Muscle of leg (tissue), 11 donors: ENCODE results near the gene KIAA0232. TPM values are rescaled to one million over a fixed set of nuclear protein-coding genes. Genes with fewer than 3 reads are reported as not detected.
"Not testable (repeated sequence)": the region's sequence is repeated elsewhere in the genome, so short reads cannot be mapped to it uniquely, and the experiment has no call there.

Experiments
- DNase-seq: peaks from one replicate; pipeline ENCODE4 v3.0.0; 2013
- H3K27ac ChIP-seq: one replicate; pipeline ENCODE4 v1.5.1; 2013; ENCODE audit warnings: mild to moderate bottlenecking, low read length, control low read depth
- H3K27me3 ChIP-seq: one replicate; pipeline ENCODE4 v1.6.1; 2013; ENCODE audit warnings: low read length; ENCODE audit not compliant: control insufficient read depth, insufficient read depth
- H3K36me3 ChIP-seq: one replicate; pipeline ENCODE4 v1.6.1; 2013; ENCODE audit warnings: low read length; ENCODE audit not compliant: control insufficient read depth, insufficient read depth
- H3K4me1 ChIP-seq: one replicate; pipeline ENCODE4 v1.6.1; 2013; ENCODE audit warnings: low read length; ENCODE audit not compliant: control insufficient read depth, insufficient read depth
- H3K4me3 ChIP-seq: one replicate; pipeline ENCODE4 v1.5.1; 2013; ENCODE audit warnings: low read length, control low read depth
- H3K9me3 ChIP-seq: replicated peaks from 2 replicates; pipeline ENCODE4 v1.6.1; 2013; ENCODE audit warnings: low read depth, low read length; ENCODE audit not compliant: control insufficient read depth
- WGBS: methylation state at CpG from one replicate; pipeline ENCODE4 v1.1.5; 2013; ENCODE audit warnings: missing lambda C conversion rate; ENCODE audit not compliant: insufficient coverage; 5-methylcytosine and 5-hydroxymethylcytosine counted together
- polyA plus RNA-seq, 8 donors: library from polyadenylated mRNA; unstranded; fragments of 120-200 nt; gene quantifications; one replicate each; pipeline versions ENCODE4 v1.2.1 to v1.2.3, GENCODE V29; 2013; ENCODE audit warnings: inconsistent platforms in 1 of 8, low replicate concordance in 1 of 8; ENCODE audit not compliant: insufficient read length in 8 of 8, insufficient read depth in 1 of 8
- total RNA-seq: library from RNA; stranded (reverse); fragments of 120-200 nt; gene quantifications from one replicate; pipeline ENCODE4 v1.2.4, GENCODE V29; 2013

Gene KIAA0232
- total and polyA plus RNA-seq, 9 donors, result 12.3 to 23.3 (median 20.4) TPM

GRCh38 chr4:6889101-6889735 is 106.7 kb downstream of the KIAA0232 start:
- Histone ChIP-seq H3K36me3 (no peaks in the 10 kb centered on the region), H3K27ac (no peak overlapping the region), H3K4me3 (no peak overlapping the region), H3K9me3 (peaks cover 2% of the 10 kb centered on the region), H3K4me1 (peaks cover 35% of the 10 kb centered on the region), H3K27me3 (no peaks in the 10 kb centered on the region)
- WGBS, result 94% methylated on average over 30 of the region's 37 CpGs
- DNase-seq, result no peak

- DNase-seq, result no peak
- peaks cover 2% of the 10 kb centered on the region for H3K9me3 ChIP-seq
- H3K4me1 ChIP-seq, result peaks cover 35% of the 10 kb centered on the region
- WGBS, result 86% methylated on average over 11 of the region's 15 CpGs
- H3K27me3 ChIP-seq, result no peaks in the 10 kb centered on the region
- no peak overlapping the region for H3K27ac ChIP-seq
- H3K36me3 ChIP-seq, result no peaks in the 10 kb centered on the region
- no peak overlapping the region for H3K4me3 ChIP-seq
These were observed 107.3 kb downstream of the KIAA0232 start for GRCh38 chr4:6889736-6890324.

DNA sequence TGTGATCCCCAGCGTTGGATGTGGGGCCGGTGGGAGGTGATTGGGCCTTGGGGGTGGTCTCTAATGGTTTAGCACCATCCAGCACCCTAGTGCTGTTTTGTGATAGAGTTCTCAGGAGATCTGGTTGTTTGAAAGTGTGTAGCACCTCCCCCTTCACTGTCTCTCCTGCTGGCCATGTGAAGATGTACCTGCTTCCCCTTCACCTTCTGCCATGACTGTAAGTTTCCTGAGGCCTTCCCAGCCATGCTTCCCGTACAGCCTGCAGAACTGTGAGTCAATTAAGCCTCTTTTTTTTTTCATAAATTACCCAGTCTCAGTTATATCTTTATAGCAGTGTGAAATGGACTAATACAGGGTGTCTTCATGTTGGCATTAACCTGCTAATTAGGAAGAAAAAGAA is 107.8 kb downstream of the KIAA0232 start:
- Histone ChIP-seq H3K9me3 (peaks cover 2% of the 10 kb centered on the region), H3K36me3 (no peaks in the 10 kb centered on the region), H3K27ac (no peak overlapping the region), H3K27me3 (no peaks in the 10 kb centered on the region), H3K4me3 (no peak overlapping the region), H3K4me1 (peaks cover 35% of the 10 kb centered on the region)
- WGBS, result no CpG with 5 or more reads among the region's 3 CpGs
- DNase-seq, result no peak

GRCh38 chr4:6890971-6891370 is 108.4 kb downstream of the KIAA0232 start:
- DNase-seq, H3K27ac ChIP-seq, H3K36me3 ChIP-seq, H3K9me3 ChIP-seq, H3K4me3 ChIP-seq, H3K27me3 ChIP-seq: not testable (repeated sequence)
- peaks cover 29% of the 10 kb centered on the region for H3K4me1 ChIP-seq
- 97% methylated on average over 7 of the region's 9 CpGs for WGBS

GRCh38 chr4:6891436-6892170 is 109.1 kb downstream of the KIAA0232 start:
- 83% methylated on average over 8 of the region's 10 CpGs for WGBS
- Histone ChIP-seq H3K27ac (no peak overlapping the region), H3K4me3 (no peak overlapping the region)

DNA sequence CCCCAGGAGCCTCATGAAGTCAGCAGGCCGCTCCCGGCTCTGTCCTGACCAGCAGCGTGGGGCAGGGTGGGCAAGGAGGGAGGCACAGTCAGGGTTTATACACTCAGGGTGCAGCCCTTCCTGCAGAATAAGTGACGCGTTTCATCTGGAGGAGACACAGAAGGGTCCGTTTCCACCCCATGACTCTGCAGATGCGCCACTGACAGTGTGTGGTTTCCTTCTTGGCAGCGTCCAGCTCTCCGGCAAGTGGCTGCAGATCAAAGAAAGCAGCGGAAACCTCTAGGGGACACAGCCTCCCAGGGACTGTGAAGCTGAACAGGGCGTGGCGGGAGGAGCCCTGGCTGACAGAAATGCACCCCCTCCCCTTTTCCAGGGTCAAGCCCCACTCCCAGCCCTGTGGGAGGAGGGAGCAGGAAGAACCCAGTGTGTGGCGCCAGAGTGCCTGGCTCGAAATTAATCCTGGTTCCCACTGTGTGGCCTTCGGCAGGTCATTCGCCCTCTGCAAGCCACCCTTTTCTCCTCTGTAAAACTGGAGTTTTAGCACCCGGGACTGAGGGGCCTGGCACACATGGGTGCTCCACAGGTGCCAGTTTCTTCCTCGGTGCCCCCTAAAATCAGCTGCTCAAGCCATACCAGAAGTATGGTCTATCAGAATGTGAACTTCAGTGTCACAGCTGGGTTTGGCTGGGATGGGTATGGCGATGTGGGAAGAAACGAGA is 109.8 kb downstream of the KIAA0232 start:
- H3K27me3 ChIP-seq, result no peaks in the 10 kb centered on the region
- peaks cover 2% of the 10 kb centered on the region for H3K9me3 ChIP-seq
- 30% methylated on average over 14 of the region's 20 CpGs for WGBS
- H3K36me3 ChIP-seq, result no peaks in the 10 kb centered on the region
- peaks cover 22% of the 10 kb centered on the region for H3K4me1 ChIP-seq
- peak; percentile 69 for DNase-seq
- H3K4me3 ChIP-seq, result no peak overlapping the region
- H3K27ac ChIP-seq, result no peak overlapping the region

More at GRCh38 chr4:6891436-6892170, 109.1 kb downstream of the KIAA0232 start:
- DNase-seq, result no peak
- Histone ChIP-seq H3K36me3 (no peaks in the 10 kb centered on the region), H3K4me1 (peaks cover 23% of the 10 kb centered on the region), H3K9me3 (peaks cover 2% of the 10 kb centered on the region), H3K27me3 (no peaks in the 10 kb centered on the region)

- no peak for DNase-seq
- Histone ChIP-seq H3K9me3 (peaks cover 2% of the 10 kb centered on the region), H3K4me3 (no peak overlapping the region), H3K4me1 (peaks cover 19% of the 10 kb centered on the region), H3K27me3 (no peaks in the 10 kb centered on the region), H3K36me3 (no peaks in the 10 kb centered on the region), H3K27ac (no peak overlapping the region)
- WGBS, result 77% methylated on average over 5 of the region's 6 CpGs
These were observed 110.3 kb downstream of the KIAA0232 start for GRCh38 chr4:6892909-6893202.

GRCh38 chr4:6893449-6894085 is 111.0 kb downstream of the KIAA0232 start:
- no CpG with 5 or more reads among the region's 7 CpGs for WGBS

GRCh38 chr4:6894086-6894478 is 111.6 kb downstream of the KIAA0232 start:
- no peak for DNase-seq
- no peaks in the 10 kb centered on the region for H3K27me3 ChIP-seq
- whole genome bisulfite sequencing, result 90% methylated on average over 1 of the region's 3 CpGs
- no peak overlapping the region for H3K4me3 ChIP-seq
- peaks cover 10% of the 10 kb centered on the region for H3K4me1 ChIP-seq
- no peak overlapping the region for H3K27ac ChIP-seq
- no peaks in the 10 kb centered on the region for H3K36me3 ChIP-seq
- H3K9me3 ChIP-seq, result peaks cover 2% of the 10 kb centered on the region

More at GRCh38 chr4:6893449-6894085, 111.0 kb downstream of the KIAA0232 start:
- H3K4me3 ChIP-seq, result no peak overlapping the region
- H3K4me1 ChIP-seq, result peaks cover 12% of the 10 kb centered on the region
- no peaks in the 10 kb centered on the region for H3K27me3 ChIP-seq
- peaks cover 2% of the 10 kb centered on the region for H3K9me3 ChIP-seq
- H3K36me3 ChIP-seq, result no peaks in the 10 kb centered on the region
- DNase-seq, result no peak
- H3K27ac ChIP-seq, result no peak overlapping the region
